HG03460 (cell line): ENCODE data around the gene ATXN1.
"Not testable (repeated sequence)": the region's sequence is repeated elsewhere in the genome, so short reads cannot be mapped to it uniquely, and the experiment has no call there.

ENCODE experiments used
- ATAC-seq: cut with Tn5 transposase; IDR thresholded peaks from one replicate; pipeline ENCODE4 v1.9.1; 2021; ENCODE audit not compliant: unreplicated experiment

The ATXN1 gene

GRCh38 chr6:16545382-16545781 lies 215.9 kb downstream of the ATXN1 start:
- ATAC-seq: no peak

- no peak for ATAC-seq
Observed at GRCh38 chr6:16544521-16544920, 216.7 kb downstream of the ATXN1 start.

- ATAC-seq: no peak
Observed at GRCh38 chr6:16544006-16544405, 217.3 kb downstream of the ATXN1 start.

DNA sequence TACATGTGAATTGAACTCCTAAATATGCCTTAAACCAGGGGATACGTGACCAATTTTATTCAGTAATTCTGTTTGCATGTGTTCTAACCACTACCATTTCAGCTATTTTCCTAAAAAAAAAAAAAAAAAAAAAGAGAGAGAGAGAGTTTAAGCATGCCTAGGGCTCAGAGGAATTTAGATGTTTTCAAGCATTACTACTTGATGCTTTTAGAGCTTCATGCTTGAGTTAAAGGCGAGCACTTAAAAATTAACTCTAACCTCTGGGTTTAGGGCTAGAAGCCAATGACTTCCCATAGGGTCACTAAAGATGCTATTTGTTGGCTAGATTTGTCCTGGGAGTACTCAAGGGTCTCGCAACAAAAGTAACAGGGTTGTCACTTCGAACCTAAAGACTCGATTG lies 217.7 kb downstream of the ATXN1 start:
- no peak for ATAC-seq

DNA sequence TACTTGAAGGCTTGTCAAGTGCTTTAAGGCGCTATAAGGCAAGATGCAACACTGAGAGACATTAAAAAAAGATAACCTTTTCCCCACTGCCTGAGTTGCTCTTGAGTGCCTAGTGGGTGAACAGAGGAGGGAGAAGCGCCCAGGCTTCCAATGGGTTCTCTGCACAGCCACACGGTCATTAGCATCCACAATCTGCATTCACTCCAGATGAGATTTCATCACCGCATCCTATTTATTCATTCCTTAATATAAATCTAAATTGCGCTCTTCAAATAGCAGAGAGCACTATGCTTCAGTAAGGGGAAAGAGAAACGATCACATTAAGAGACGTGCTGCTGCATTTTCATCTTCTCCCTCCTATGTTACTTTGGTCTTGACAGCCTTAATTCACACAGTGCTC lies 219.2 kb downstream of the ATXN1 start:
- no peak for ATAC-seq

DNA sequence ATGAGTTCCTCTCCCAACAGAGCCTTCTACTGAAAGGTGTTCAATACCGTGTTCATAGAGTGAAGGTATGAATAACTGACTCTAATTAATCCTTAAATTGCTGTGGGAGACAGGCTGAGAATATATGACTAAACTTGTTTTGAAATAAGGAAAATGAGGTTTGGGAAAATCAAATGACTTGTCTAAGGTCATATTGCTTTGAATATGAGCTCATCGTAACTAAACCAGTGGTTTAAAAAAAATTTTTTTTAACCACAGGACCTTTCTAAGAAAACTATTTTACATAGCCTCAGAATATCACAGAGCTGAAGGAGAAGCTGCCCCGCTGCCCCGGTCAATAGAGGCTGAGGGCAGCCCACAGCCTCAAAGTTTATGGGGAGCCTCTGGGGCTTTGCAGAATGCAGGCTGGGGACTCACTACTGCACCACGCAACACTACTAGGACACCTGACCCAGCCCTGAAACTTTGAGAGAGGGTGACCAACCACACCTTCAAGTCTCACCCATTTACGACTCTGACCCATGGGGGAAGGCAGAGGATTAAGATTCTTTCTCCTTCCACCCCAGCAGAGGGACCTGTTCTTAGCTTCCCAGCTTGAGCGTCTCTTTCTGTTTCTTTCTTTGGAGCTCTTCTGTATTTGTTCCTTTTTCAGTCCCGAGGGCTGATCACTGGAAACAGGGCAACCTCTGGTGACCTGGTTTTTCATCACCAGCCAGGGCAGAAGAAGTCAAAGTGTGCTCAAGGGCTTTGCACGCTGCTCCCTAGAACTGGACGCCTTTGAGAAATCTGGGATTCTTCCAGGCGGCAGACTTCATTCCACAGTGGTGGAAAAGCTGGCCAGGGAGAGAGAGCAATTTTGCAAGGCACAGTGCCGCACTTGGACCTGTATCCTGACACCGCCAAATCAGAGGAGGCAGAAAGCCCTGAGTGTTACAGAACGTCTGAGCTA lies 220.2 kb downstream of the ATXN1 start:
- ATAC-seq: no peak

- not testable (repeated sequence) for ATAC-seq
Observed at GRCh38 chr6:16540383-16540782, 220.9 kb downstream of the ATXN1 start.

DNA sequence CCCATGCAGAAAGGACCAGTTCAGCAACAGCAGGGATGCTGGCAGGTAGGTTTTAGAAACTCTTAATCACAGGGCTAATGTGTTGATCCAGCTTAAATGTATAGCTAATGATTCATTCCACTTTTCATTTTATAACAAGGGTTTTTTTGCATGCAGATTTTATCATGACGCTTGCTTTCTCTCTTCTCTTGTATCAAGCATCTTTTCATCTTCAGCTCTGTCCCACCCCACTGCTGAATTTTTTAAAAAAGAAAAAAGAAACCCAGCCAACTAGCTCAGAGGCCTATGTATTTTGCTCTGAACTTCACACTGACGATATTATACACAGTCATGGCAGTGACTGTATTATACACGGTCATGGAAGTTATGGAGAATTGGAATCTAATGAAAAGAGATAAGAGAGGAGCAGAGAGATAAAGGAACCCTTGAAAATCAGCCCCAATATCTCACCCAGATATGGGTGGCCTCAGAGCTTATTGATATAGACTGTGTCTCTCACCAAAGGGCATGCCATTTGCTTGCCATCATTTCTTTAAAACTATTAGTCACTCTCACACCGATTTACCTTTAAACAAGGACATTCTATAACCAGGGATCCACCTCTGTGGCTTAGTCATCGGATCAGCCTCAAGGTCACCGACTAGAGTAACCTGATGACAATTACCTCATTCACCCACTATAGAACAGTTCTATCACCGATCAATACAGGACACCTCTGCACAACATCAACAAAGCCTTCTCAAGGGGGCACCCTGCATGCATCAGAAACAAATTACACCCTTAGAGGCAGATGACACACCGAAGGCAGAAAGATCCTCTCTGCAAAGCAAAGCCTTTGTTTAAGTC lies 222.0 kb downstream of the ATXN1 start:
- ATAC-seq: no peak

DNA sequence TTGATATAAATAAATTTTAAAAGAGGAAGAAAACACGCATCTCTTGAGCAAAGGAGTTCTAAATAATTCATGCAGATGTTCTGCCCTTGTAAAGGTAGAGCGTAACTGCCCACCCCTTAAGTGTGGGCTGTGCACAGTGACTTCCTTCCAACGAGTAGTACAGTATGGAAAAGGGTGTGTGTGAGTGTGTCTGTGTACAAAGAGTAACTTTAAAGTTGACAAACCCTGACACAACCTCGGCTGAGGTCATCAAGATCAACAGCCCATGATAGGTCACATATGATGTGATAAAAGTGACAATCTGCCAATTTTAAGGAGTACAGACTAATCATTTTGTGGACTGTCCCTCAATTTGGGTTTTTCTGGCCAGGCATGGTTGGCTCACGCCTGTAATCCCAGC lies 225.7 kb downstream of the ATXN1 start:
- no peak for ATAC-seq

DNA sequence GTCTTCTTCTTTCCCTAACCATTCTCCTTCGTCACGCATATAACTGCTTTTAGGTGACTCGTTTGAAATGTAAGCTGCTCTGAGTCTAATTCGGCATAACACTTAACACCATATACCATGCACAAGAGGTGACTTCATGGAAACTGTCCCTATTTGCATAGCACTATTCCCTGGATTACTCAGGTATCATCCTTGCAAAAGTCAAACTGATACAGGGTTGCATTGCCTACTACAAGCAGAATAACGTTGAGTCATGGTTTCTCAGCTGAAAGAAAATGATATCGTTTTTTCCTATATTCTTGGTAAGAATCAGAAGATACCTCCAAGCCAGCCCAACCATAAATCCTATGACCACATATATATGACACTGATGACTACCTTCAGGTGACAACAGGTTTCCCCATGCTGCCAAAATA lies 227.5 kb downstream of the ATXN1 start:
- no peak for ATAC-seq

GRCh38 chr6:16533210-16533609 lies 228.1 kb downstream of the ATXN1 start:
- no peak for ATAC-seq

DNA sequence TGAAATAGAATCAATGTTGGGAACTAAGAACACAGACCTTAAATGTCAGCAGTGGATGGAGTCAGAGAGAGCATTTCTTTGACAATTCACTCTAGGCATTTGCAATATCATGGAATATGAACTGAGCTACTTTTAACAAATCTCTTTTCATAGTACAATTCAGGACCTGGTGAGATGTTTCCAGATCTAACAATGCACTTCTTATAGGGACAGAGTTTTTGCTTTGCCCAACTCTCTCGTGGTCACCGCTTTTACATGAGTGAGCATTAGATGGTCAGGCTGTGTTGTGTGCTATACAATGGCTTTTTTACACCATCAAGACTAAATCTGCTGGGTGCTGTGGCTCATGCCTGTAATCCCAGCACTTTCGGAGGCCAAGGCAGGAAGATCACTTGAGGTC lies 233.6 kb downstream of the ATXN1 start:
- ATAC-seq: no peak

- no peak for ATAC-seq
Observed at GRCh38 chr6:16524380-16524707, 236.9 kb downstream of the ATXN1 start.

DNA sequence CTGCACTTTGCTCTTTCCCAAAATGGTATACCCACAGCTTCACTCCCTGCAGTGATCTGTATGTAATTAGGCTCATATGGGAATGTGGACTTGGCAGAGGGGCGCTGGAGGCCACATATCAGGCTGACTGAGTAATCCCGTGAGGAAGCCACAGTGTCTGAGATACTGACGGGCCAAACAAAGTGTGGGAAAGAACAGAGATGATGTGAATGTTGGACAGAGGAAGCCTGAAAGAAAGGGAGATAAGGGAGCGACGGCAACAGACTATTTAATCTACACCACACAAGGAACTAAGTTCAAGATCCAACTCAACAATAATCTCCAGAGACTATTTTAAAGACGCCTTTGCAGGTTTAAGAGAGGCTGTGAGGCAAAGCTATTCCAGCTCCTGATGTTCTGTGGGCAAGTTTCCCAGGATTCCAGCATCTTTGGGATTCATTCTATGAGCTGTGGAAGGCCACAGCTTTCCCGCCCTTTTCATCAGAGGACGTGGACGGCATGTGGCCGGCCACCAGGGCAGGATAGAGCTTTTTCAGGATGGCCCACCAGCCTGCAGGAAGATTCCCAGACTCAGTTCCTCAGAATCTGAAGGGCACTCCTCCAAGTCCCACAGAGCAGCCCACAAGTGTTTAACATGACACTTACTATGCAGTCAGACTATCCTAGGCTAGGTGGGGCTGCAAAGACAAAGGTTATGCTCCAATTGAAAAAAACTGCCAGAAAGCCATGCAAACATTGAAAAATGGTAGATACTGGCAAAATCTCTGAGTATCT lies 237.5 kb downstream of the ATXN1 start:
- no peak for ATAC-seq

- no peak for ATAC-seq
Observed at GRCh38 chr6:16522937-16523336, 238.3 kb downstream of the ATXN1 start.

- ATAC-seq: no peak
Observed at GRCh38 chr6:16521528-16521927, 239.7 kb downstream of the ATXN1 start.

DNA sequence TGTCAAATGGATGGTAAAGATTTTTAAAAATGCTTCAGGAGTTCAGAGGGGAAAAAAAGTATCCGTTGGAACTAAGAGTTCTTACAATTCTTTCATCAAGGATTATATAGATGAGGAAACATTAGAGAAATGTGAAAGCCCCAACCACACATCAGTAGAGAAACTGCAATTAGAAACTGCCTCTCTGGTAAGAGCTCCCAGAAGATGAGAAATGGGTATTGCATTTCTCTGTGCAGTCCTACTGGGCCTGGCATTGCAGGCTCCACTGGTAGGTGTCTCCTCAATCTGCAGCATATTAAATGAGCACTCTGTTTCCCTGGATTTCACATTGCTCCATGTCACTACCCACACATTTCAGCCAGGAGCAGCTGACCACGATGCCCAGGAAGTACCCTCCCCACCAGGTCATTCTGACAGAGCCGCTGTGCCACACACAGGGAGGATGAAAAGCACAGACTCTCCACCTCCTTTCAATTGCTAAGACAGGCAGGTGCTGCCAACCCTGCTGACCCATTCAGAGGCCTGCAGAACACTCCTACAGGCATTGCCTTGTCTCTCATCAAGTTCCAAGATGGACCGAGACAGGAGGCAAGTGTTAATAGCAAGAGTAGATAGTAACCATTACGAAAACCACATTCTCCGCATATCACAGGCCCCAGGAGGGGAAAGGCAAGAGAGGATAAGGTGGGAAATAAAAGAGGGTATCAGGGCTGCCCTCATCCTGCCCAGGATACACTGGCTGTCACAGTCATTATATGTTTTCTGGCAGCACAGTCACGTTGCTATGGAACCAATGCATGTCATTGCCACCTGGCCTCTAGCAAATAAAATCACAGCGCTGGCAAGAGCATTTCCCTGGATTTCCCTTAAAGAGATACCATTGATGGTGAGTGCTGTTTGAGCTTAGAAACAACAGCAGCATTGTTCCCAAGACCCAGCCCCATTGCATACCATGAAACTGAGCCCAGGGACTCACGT lies 241.7 kb downstream of the ATXN1 start:
- no peak for ATAC-seq

DNA sequence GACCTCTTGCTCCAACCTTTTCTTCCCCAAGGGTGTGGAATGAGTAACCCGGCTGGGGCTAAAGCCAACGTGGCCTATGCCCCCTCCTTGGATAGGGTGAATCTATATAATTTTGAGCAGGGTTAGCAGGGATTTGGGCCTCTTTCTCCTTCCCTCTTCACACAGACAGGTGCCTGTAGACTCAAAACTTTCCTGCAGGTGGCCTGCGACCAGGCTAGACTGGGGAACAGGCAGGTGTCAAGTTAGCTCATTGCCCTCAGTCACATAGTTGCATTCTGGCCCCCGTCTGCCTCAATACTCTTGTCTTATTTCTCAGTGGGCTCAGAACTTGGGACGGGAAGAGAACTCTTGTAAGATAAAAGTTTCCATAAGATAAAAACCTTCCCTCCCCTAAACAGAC lies 243.0 kb downstream of the ATXN1 start:
- ATAC-seq: no peak

DNA sequence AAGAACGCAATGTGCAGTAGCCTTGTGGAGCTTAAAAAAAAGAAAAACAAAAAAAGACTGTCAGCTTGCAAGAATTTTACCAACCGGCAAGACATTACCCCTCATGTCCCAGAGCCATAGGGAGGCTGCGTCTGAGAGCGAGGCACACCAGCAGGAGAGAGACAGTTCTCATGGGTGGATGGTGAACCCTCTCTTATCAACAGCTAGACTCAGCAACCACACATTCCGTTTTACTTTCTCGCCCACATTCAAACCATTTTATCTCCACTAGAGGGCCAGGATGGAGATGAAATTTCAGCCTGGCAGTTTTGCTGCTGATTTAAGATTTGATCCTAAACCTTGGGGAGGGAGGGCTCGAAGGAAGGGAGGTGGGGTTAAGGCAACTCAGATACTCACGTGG lies 247.0 kb downstream of the ATXN1 start:
- ATAC-seq: no peak
